Activated CD8-positive, alpha-beta memory T cell treated with anti-CD3 and anti-CD28 coated beads for 1 hour (primary cell): ENCODE data around the gene STARD13.

ENCODE experiments used
- DNase-seq, 2 donors: peaks; one replicate each; pipeline ENCODE4 v3.0.0-alpha.2; 2020; ENCODE audit warnings: low read depth in 1 of 2; ENCODE audit errors: extremely low read depth in 1 of 2

Gene STARD13

DNA sequence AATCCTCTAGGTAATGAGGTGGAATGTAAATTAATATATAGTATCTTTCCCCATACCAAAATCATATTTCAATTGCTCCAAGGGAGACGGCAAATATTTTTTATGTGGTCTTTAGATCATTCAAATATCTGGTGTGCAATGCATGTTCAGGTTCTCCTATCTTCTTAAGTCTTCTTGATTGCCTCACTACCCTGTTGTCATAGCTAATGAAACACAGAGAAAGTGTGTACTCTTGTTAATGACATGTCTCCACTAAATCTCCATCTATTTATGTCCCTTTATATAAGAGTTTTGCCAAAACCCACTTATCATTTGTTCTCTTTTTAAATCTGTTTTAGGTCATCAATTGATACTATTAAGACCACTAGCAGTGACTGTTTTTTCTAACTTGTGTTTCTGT lies 6.6 kb downstream of the STARD13 start:
- DNase-seq: no peak

GRCh38 chr13:33277946-33278345 lies 7.6 kb downstream of the STARD13 start:
- DNase-seq: no peak

DNA sequence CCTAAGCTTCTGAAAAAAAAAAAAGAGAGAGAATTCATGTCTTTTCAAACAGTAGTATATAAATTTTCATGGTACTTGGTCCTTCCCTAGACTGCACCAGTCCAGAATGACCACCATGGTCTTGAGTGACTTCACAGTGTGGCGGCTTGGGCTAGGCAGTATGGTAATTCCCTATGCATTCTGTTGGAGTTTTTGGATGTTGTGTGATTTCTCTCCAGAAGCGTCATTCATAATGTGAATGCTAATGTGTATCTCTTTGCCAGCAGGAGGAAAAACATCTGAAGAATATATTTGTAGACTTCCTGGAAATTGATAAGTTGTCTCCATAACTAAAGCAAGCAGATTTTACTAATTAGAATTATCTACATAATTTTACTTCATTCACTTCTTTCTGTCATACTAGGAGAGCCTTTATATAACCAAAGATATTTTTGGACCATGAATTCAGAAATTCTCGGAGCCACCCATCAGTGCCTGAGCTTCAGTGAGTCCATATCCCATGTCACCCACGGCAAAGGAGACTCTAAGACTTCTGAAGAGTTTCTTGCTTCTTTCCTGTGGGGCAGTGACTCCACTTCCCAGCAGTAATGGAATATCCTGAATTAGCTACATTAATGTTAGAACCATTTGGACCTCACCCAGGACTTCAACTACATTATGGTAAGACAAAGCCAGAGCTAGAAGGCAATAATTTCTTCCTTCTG lies 8.4 kb downstream of the STARD13 start:
- DNase-seq: no peak

DNA sequence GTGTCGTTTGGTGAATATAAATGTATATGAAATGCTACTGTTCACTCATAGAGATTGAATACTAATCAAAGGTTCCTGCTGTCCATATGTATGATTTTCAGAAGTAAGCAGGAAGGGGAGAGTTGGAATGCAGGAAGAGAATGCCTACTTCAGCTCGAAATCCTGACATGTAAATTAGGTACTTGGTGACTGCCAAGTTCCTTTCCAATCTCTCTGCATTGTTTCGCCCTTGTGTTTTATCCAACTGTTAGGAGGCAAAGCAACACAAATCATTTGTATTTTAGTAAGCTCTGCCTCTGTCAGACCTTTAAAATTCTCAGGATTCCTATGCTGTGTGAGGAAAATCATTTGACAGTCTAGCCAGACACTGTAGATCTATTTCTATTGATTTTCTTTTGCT lies 9.0 kb downstream of the STARD13 start:
- no peak for DNase-seq

- DNase-seq: no peak
These were observed 9.6 kb downstream of the STARD13 start for GRCh38 chr13:33275916-33276315.

DNA sequence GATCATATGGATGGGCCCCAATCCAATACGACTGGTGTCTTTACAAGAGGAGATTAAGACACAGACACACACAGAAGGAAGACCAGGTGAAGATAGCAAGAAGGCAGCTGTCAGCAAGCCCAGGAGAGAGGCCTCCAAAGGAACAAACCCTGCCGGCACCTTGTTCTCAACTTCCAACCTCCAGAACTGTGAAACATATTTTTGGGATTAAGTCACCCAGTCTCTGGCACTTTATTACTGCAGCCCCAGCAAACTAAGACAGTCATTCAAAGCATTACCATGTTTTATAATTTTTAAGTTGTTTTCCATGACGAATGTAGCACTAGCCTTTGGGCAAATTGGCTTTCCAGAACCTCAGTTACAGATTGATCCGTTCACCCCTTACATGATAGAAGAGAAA lies 11.3 kb downstream of the STARD13 start:
- DNase-seq: no peak

- no peak for DNase-seq
These were observed 12.9 kb downstream of the STARD13 start for GRCh38 chr13:33272531-33273124.

DNA sequence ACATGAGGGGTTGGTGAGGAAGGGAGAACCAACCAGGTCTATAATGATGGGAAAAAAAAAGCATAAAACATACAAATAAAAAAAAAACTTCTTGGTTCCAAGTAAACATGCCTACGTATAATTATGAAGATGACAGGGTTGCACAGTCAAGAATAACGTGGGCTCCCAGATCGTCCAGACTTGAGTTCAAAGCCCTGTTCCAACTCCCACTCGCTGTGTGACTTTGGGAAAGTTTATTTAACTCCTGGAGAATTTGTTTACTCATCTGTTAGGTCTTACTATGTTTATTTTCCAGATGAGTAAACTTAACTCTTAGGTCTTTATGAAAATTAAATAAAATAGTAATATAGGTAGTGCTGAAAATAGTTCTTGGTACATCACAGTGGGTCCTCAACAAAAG lies 13.8 kb downstream of the STARD13 start:
- DNase-seq: no peak

DNA sequence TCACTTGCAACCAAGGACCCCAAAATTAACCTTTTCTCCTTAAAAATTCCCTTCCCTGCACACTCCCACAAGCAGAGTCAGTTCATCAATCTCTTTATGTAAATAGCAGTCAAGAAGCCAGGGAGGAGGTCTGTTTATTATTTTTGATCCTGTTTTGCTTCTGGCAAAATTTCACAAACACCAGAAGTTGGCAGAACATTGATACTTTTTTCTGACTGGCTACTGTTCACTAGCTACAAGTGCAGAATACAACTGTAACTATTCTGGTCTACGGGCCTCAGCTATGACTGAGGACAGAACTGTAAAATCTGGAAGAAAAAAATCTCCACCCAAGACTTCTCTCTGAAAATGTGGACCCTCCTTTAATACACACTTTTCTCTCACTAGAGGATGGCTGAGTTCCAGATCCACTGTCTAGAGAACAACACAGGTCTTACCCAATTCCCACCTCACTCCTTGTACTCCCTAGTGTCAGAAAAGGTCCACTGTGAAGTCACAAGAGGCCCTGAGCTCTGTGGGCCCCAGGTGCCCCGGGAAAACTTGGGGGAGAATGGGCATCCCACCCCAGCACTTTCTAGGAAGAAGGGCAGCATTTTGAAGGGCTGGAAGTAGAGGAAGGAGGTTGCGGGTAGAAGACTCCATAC lies 14.5 kb downstream of the STARD13 start:
- DNase-seq: no peak

DNA sequence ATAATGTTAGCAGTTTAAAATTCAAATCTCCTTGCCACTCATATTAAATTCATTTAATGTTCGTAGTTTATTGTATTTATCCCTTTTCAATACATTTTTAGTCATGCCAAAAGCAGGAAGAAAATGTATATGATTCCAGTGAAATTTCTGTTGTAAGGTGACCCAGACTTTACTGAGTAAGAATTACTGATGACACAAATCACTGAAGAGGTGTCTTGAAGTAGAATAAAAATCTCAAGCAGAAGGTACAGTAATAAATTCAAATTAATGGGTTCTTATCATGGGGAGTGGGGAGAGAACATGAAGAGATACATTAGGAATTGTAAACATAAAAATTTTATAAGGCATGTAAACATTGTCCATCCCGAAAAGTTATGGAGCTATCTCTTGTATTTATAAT lies 19.9 kb downstream of the STARD13 start:
- DNase-seq: no peak

- no peak for DNase-seq
These were observed 20.4 kb downstream of the STARD13 start for GRCh38 chr13:33265133-33265532.

GRCh38 chr13:33264620-33264978 lies 21.0 kb downstream of the STARD13 start:
- no peak for DNase-seq

DNA sequence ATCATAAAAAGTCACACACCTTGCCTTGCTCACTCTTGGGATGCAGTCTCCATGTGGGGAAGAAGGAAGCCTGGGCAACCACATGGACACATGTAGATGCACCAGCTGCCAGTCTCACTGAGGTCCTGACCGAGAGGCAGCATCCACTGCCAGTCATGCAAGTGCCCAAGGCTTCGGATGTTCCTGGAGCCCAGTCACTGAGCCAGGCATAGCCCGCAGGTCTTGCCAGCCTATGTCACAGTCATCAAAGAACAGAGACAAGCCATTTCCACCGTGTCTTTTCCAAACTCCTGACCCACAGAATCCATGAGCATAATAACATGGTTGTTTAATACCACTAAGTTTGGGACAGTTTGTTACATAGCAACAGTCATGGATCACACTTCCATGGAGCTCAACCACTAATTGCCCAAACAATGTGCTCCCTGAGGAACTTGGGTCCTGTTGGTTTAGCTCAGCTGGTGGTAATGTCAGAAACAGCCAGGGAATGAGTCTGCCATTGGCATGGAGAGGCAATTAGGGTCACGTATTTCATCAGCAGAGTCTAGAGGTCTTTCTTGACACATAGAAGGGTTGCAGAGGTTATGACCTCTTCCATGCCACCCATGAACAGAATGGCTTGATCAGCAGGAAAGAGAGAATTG lies 21.5 kb downstream of the STARD13 start:
- DNase-seq: no peak

GRCh38 chr13:33263484-33263883 lies 22.1 kb downstream of the STARD13 start:
- DNase-seq: no peak

DNA sequence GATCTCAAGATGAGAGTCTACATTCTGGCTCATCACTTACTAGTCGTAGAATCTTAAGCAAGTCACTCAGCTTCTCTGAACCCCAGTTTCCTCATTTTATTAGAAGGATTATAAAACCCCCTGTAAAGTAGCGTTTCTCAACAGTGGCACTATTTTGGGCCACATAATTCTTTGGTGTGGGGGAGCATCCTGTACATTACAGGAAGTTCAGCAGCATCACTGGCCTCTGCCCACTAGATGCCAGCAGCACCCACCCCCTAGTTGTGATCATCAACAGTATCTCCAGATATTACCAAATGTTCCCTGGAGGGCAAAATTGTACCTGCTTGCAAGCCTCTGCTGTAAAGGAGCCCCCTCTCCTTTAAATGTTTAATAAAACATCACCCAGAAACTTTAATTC lies 22.6 kb downstream of the STARD13 start:
- no peak for DNase-seq

- DNase-seq: no peak
These were observed 23.0 kb downstream of the STARD13 start for GRCh38 chr13:33262594-33262993.

DNA sequence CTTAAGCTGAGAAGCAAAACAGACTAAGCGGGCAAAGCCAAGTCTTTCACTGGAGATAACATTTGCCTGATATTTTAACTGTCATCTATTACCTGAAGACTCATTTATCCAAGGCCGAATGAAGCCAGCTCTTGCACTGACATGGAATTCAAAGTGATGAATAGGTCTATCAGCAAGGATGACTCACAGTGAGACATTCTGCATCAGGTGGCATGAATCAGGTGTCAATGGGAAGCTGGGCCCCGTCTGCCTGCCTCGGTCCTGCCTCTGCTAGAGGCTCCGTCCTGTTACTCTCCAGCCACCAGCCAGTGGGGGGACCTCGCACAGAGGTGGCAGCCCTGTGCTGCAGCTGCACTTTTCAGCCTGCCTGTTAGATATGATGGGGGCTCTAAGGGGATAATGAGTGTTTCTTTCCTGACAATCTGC lies 23.5 kb downstream of the STARD13 start:
- no peak for DNase-seq

- DNase-seq: no peak
These were observed 24.0 kb downstream of the STARD13 start for GRCh38 chr13:33261387-33262061.

DNA sequence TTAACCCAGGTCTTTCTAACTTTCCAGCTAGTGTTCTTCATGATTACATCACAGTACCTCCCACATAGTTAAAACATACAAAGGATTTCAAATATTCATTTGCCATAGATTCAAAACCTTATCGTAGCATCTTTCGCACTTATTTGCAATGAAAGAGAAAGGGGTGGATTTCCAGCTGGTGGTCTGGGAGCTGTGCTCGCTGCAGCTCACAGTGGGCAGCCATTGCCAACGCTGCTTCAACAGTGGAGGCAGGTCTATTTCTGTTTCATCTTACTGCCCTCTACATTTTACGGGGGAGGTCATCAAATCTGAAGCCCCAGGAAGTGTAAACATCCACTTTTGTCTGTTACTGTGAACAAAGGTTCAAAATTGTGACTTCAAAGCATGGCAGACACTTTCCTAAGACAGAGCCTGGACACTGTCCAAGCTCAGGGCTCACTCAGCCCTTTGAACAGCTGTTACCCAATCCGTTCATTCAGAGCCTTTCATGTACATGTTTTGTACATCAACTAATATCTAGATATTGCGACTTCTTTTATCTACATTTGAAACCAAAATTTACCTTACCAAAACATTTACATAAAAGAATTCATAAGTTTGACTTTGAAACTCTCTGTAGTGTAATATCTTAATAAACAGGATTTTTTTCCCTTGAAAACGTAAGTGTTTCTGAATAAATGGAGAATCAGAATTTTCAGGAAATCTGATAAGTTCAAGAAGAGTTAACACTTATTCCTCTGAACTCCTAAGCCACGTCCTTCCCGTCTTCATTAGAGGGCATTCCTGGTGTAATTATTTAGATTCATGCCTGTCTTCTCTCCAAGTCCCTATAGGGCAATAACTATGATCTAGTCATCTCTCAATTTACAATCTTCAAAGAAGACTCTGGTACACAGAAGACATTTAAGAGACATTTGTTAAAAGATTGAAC lies 25.1 kb downstream of the STARD13 start:
- no peak for DNase-seq

GRCh38 chr13:33259296-33259695 lies 26.3 kb downstream of the STARD13 start:
- no peak for DNase-seq
